AG10803 (cell line): Measurements from ENCODE around the gene PTPRD.

Source experiments
- DNase-seq: peaks from one replicate; pipeline ENCODE4 v3.0.0; 2010; ENCODE audit warnings: low read depth
- H3K4me3 ChIP-seq: 2 replicates; pipeline ENCODE4 v1.5.1; 2011; ENCODE audit warnings: mild to moderate bottlenecking, low read length, control low read depth
- CTCF ChIP-seq: conservative IDR thresholded peaks from 2 replicates; pipeline ENCODE4 v1.5.1; 2011; ENCODE audit warnings: mild to moderate bottlenecking, low read length, control low read depth, inconsistent platforms

Gene PTPRD

GRCh38 chr9:10566848-10567247 lies 46.0 kb downstream of the PTPRD start:
- DNase-seq: no peak
- no peak for TF ChIP-seq CTCF
- H3K4me3 ChIP-seq: no peak overlapping the region

- TF ChIP-seq CTCF: no peak
- no peak overlapping the region for H3K4me3 ChIP-seq
- DNase-seq: no peak
These were observed 50.0 kb downstream of the PTPRD start for GRCh38 chr9:10562581-10563343.

- no peak for DNase-seq
- no peak overlapping the region for H3K4me3 ChIP-seq
- no peak for TF ChIP-seq CTCF
These were observed 64.5 kb downstream of the PTPRD start for GRCh38 chr9:10548348-10548747.

- no peak overlapping the region for H3K4me3 ChIP-seq
- no peak for DNase-seq
- TF ChIP-seq CTCF: no peak
These were observed 74.7 kb downstream of the PTPRD start for GRCh38 chr9:10538073-10538472.

- no peak overlapping the region for H3K4me3 ChIP-seq
- no peak for TF ChIP-seq CTCF
- DNase-seq: no peak
These were observed 78.0 kb downstream of the PTPRD start for GRCh38 chr9:10534850-10535249.

GRCh38 chr9:10525972-10526371 lies 86.8 kb downstream of the PTPRD start:
- TF ChIP-seq CTCF: no peak
- no peak for DNase-seq
- H3K4me3 ChIP-seq: no peak overlapping the region

GRCh38 chr9:10523164-10523563 lies 89.6 kb downstream of the PTPRD start:
- no peak for TF ChIP-seq CTCF
- no peak for DNase-seq
- no peak overlapping the region for H3K4me3 ChIP-seq
